Activated T-helper 2 cell treated with anti-CD3 and anti-CD28 coated beads, Interferon-gamma antibody, Interleukin-2, Interleukin-4, amounts not matched to agents 10 μg/mL and 5 μg/mL and 100 μg/mL, durations not matched to agents 14 hours and 24 hours and 36 hours (primary cell): Measurements from ENCODE around the gene NCAN. TPM values are rescaled to one million over a fixed set of nuclear protein-coding genes. Genes with fewer than 3 reads are reported as not detected.
"Not testable (repeated sequence)": the region's sequence is repeated elsewhere in the genome, so short reads cannot be mapped to it uniquely, and the experiment has no call there.

ENCODE experiments used
- DNase-seq: peaks from one replicate; pipeline ENCODE4 v3.0.0; 2021; ENCODE audit warnings: low spot score
- H3K27ac Mint-ChIP-seq: one replicate; pipeline ENCODE4 v1.8.0; 2021; ENCODE audit warnings: mixed read lengths
- H3K27me3 Mint-ChIP-seq: one replicate; pipeline ENCODE4 v1.8.0; 2021; ENCODE audit warnings: low read depth, mixed read lengths
- H3K36me3 Mint-ChIP-seq: one replicate; pipeline ENCODE4 v1.8.0; 2021; ENCODE audit warnings: low read depth, mixed read lengths
- H3K4me1 Mint-ChIP-seq: one replicate; pipeline ENCODE4 v1.8.0; 2021; ENCODE audit warnings: low read depth, mixed read lengths
- H3K4me3 Mint-ChIP-seq: one replicate; pipeline ENCODE4 v1.8.0; 2021; ENCODE audit warnings: low read depth, mild to moderate bottlenecking, moderate library complexity, mixed read lengths
- H3K9me3 Mint-ChIP-seq: one replicate; pipeline ENCODE4 v1.8.0; 2021; ENCODE audit warnings: mixed read lengths
- intact Hi-C: fragments of 100-400 bp; cut with micrococcal nuclease; formaldehyde crosslinking; loops from one replicate; pipeline ENCODE4 v1.15.1; 2023
- total RNA-seq: library from RNA; stranded (reverse); gene quantifications from 2 replicates; pipeline ENCODE4 v1.2.3, GENCODE V29; 2022

NCAN gene
- total RNA-seq, result 0.23 TPM in 1 of 2 replicates, not detected in the other

GRCh38 chr19:19211499-19212420 lies at the start of gene NCAN:
Gene NCAN (plus strand): TSS chr19:19211958. CDS start chr19:19216954, 4,996 bp downstream.
- Mint-ChIP-seq H3K9me3 (no peaks in the 10 kb centered on the region), H3K4me3 (no peak within 1 kb of the TSS), H3K36me3 (no peaks in the 10 kb centered on the region), H3K27me3 (peaks cover 30% of the 10 kb centered on the region), H3K27ac (no peak within 1 kb of the TSS), H3K4me1 (peaks cover 10% of the 10 kb centered on the region)
- no peak for DNase-seq
- intact Hi-C loops, result no loop called here

GRCh38 chr19:19162495-19162894 lies 49.3 kb upstream of the NCAN start:
- H3K4me3 Mint-ChIP-seq, result no peak overlapping the region
- H3K36me3 Mint-ChIP-seq, result no peaks in the 10 kb centered on the region
- H3K27me3 Mint-ChIP-seq, result no peaks in the 10 kb centered on the region
- no peak for DNase-seq
- no peak overlapping the region for H3K27ac Mint-ChIP-seq
- no peaks in the 10 kb centered on the region for H3K9me3 Mint-ChIP-seq
- no peaks in the 10 kb centered on the region for H3K4me1 Mint-ChIP-seq
- intact Hi-C loops, result no loop called here

- intact Hi-C loops, result no loop called here
- Mint-ChIP-seq H3K4me1 (peaks cover 2% of the 10 kb centered on the region), H3K9me3 (no peaks in the 10 kb centered on the region), H3K36me3 (no peaks in the 10 kb centered on the region), H3K4me3 (no peak overlapping the region), H3K27ac (no peak overlapping the region), H3K27me3 (no peaks in the 10 kb centered on the region)
- no peak for DNase-seq
Measured at GRCh38 chr19:19165396-19165795, 46.4 kb upstream of the NCAN start.

- H3K27me3 Mint-ChIP-seq, result no peaks in the 10 kb centered on the region
- H3K4me3 Mint-ChIP-seq, result no peak overlapping the region
- no peak for DNase-seq
- intact Hi-C loops, result no loop called here
- H3K9me3 Mint-ChIP-seq, result no peaks in the 10 kb centered on the region
- H3K27ac Mint-ChIP-seq, result no peak overlapping the region
- no peaks in the 10 kb centered on the region for H3K36me3 Mint-ChIP-seq
- peaks cover 8% of the 10 kb centered on the region for H3K4me1 Mint-ChIP-seq
Measured at GRCh38 chr19:19167612-19168011, 44.1 kb upstream of the NCAN start.

GRCh38 chr19:19169236-19170052 lies 42.3 kb upstream of the NCAN start:
- Mint-ChIP-seq H3K9me3 (no peaks in the 10 kb centered on the region), H3K4me3 (no peak overlapping the region), H3K36me3 (no peaks in the 10 kb centered on the region), H3K27ac (no peak overlapping the region), H3K27me3 (no peaks in the 10 kb centered on the region), H3K4me1 (peaks cover 8% of the 10 kb centered on the region)
- no peak for DNase-seq
- intact Hi-C loops, result no loop called here

- Mint-ChIP-seq H3K27ac (no peak within 1 kb of the TSS), H3K4me3 (no peak within 1 kb of the TSS), H3K27me3 (no peaks in the 10 kb centered on the region), H3K36me3 (no peaks in the 10 kb centered on the region), H3K4me1 (peaks cover 8% of the 10 kb centered on the region), H3K9me3 (no peaks in the 10 kb centered on the region)
- intact Hi-C loops, result no loop called here
- peak; percentile 78 for DNase-seq
Measured at GRCh38 chr19:19170053-19170872, 41.5 kb upstream of the NCAN start, which contains the start of gene MEF2B. Gene MEF2B (minus strand): TSS chr19:19170263. CDS start chr19:19150735, 19,528 bp downstream.

GRCh38 chr19:19170873-19171672 lies 40.7 kb upstream of the NCAN start:
- peaks cover 8% of the 10 kb centered on the region for H3K4me1 Mint-ChIP-seq
- no peak overlapping the region for H3K4me3 Mint-ChIP-seq
- no peak overlapping the region for H3K27ac Mint-ChIP-seq
- H3K27me3 Mint-ChIP-seq, result no peaks in the 10 kb centered on the region
- no peaks in the 10 kb centered on the region for H3K36me3 Mint-ChIP-seq
- intact Hi-C loops, result no loop called here
- no peak for DNase-seq
- no peaks in the 10 kb centered on the region for H3K9me3 Mint-ChIP-seq

GRCh38 chr19:19171821-19172532 lies 39.8 kb upstream of the NCAN start:
- Mint-ChIP-seq H3K4me3 (no peak overlapping the region), H3K27me3 (no peaks in the 10 kb centered on the region), H3K36me3 (peaks cover 4% of the 10 kb centered on the region), H3K27ac (no peak overlapping the region), H3K9me3 (no peaks in the 10 kb centered on the region), H3K4me1 (peaks cover 8% of the 10 kb centered on the region)
- intact Hi-C loops, result no loop called here
- DNase-seq, result no peak

- H3K4me3 Mint-ChIP-seq, H3K36me3 Mint-ChIP-seq, H3K27ac Mint-ChIP-seq, H3K27me3 Mint-ChIP-seq, intact Hi-C loops, DNase-seq, H3K9me3 Mint-ChIP-seq, H3K4me1 Mint-ChIP-seq: not testable (repeated sequence)
Measured at GRCh38 chr19:19173243-19173642, 38.5 kb upstream of the NCAN start.

GRCh38 chr19:19176950-19177349 lies 34.8 kb upstream of the NCAN start:
- H3K4me1 Mint-ChIP-seq, result no peaks in the 10 kb centered on the region
- no peak for DNase-seq
- H3K9me3 Mint-ChIP-seq, result no peaks in the 10 kb centered on the region
- H3K4me3 Mint-ChIP-seq, result no peak overlapping the region
- H3K27ac Mint-ChIP-seq, result no peak overlapping the region
- no peaks in the 10 kb centered on the region for H3K27me3 Mint-ChIP-seq
- H3K36me3 Mint-ChIP-seq, result peaks cover 24% of the 10 kb centered on the region
- intact Hi-C loops, result no loop called here

GRCh38 chr19:19179548-19180441 lies 32.0 kb upstream of the NCAN start:
- Mint-ChIP-seq H3K4me1 (no peaks in the 10 kb centered on the region), H3K27me3 (no peaks in the 10 kb centered on the region), H3K4me3 (no peak overlapping the region), H3K9me3 (no peaks in the 10 kb centered on the region), H3K27ac (no peak overlapping the region), H3K36me3 (peaks cover 33% of the 10 kb centered on the region)
- DNase-seq, result no peak
- intact Hi-C loops, result no loop called here
